Heart left ventricle (tissue), 16 donors: ENCODE results near the gene PPP1R12C. TPM values are rescaled to one million over a fixed set of nuclear protein-coding genes. Genes with fewer than 3 reads are reported as not detected.

Source experiments
- ATAC-seq, 4 donors: fragments of 200-7000 bp; cut with Tn5 transposase; one replicate each; pipeline ENCODE4 v1.9.1; 2020 to 2022; ENCODE audit warnings: moderate library complexity in 4 of 4, mild to moderate bottlenecking in 3 of 4, moderate number of reproducible peaks in 1 of 4
- DNase-seq, 5 donors: peaks; one replicate each; pipeline ENCODE4 v3.0.0-alpha.2; 2020
- H3K27ac ChIP-seq, 12 donors: fragments of 200-600 bp; sonication (generic) in 4 of 12; one replicate each; pipeline versions ENCODE4 v1.5.0 to v1.8.0; 2016 to 2022; ENCODE audit warnings: mild to moderate bottlenecking in 2 of 12
- H3K27me3 ChIP-seq, 9 donors: fragments of 200-600 bp; sonication (generic) in 2 of 9; one replicate each; pipeline versions ENCODE4 v1.5.1 to v1.8.0; 2016 to 2022; ENCODE audit warnings: mild to moderate bottlenecking in 3 of 9
- H3K36me3 ChIP-seq, 9 donors: fragments of 200-600 bp; sonication (generic) in 2 of 9; one replicate each; pipeline versions ENCODE4 v1.5.0 to v1.8.0; 2018 to 2022; ENCODE audit warnings: mild to moderate bottlenecking in 2 of 9
- H3K4me1 ChIP-seq, 12 donors: fragments of 200-600 bp; sonication (generic) in 4 of 12; one replicate each; pipeline versions ENCODE4 v1.5.0 to v1.8.0; 2016 to 2022; ENCODE audit warnings: mild to moderate bottlenecking in 3 of 12
- H3K4me3 ChIP-seq, 12 donors: fragments of 200-600 bp; sonication (generic) in 4 of 12; one replicate each; pipeline versions ENCODE4 v1.5.0 to v1.8.0; 2017 to 2022; ENCODE audit warnings: mild to moderate bottlenecking in 9 of 12, moderate library complexity in 4 of 12
- H3K9me3 ChIP-seq, 12 donors: fragments of 200-600 bp; sonication (generic) in 4 of 12; one replicate each; pipeline versions ENCODE4 v1.5.0 to v1.8.0; 2016 to 2022; ENCODE audit warnings: mild to moderate bottlenecking in 1 of 12
- CTCF ChIP-seq, 12 donors: fragments of 200-600 bp; sonication (generic) in 4 of 12; IDR thresholded peaks; one replicate each; pipeline versions ENCODE4 v1.5.0 to v1.8.0; 2018 to 2022; ENCODE audit warnings: antibody characterized with exemption in 12 of 12, mild to moderate bottlenecking in 5 of 12
- POLR2A ChIP-seq, 2 donors: fragments of 450-650 bp; IDR thresholded peaks; one replicate each; pipeline ENCODE4 v1.6.1; 2017; ENCODE audit warnings: antibody characterized with exemption in 2 of 2, mild to moderate bottlenecking in 2 of 2, moderate library complexity in 2 of 2
- WGBS, 4 donors: extraction: QIAGEN DNeasy Blood & Tissue Kit in 2 of 4; methylation state at CpG; one replicate each; pipeline versions ENCODE4 v1.1.5 to v1.1.7; 2013 to 2018; 5-methylcytosine and 5-hydroxymethylcytosine counted together
- intact Hi-C, 10 donors: fragments of 100-400 bp; cut with DNase I; formaldehyde crosslinking; loops; one replicate each; pipeline versions ENCODE4 v1.11.1 to v1.14.2; 2022
- polyA plus RNA-seq, 2 donors: library from polyadenylated mRNA; stranded (reverse); fragments of 200-250 nt; gene quantifications; one replicate each; pipeline ENCODE4 v1.2.3, GENCODE V29; 2013
- total RNA-seq, 9 donors: library from RNA; depleted of rRNA in 2 of 9; stranded (reverse); fragments of >200 nt in 2 of 9; fragmentation: NEBNext Ultra II Directional in 3 of 9; extraction: Animal tissue kit (Norgen Biotek cat#: 25700) in 3 of 9; gene quantifications; one replicate each; pipeline versions ENCODE4 v1.1.0 to v1.2.4, GENCODE V29; 2016 to 2023
- donor health status: ischemic (EF 13 %, LVEDD 7.1; RV severe dilation, severe dysfunction).
- donor health status: healthy with polysubstance abuse.
- donor health status: DM: no; HTN: yes; CAD: no.
- donor health status: DM: no; HTN: no; CAD: no.
- donor health status: ischemic (EF 25% LVEDD 6.9; RV normal size, moderate dysfunction).
- donor health status: ischemic (EF 25% LVEDD 5.7; RV mildly dilated, moderate dysfunction).
- donor health status: healthy.
- donor health status: DM: yes; HTN: yes; CAD: no.
- donor health status: ischemic (EF 35%, LVEDD 5.7; RV mildly dilated, moderate dysfunction).
- donor health status: nonischemic (EF 11% LVEDD 7.7; RV severe dilation, severe dysfunction).
- donor health status: DM: yes; HTN: yes; CAD: no.
- donor health status: PGD.
- donor health status: ischemic (EF 29% LVEDD 5.4; RV normal size, mild dysfunction).
- donor health status: nonischemic (EF 23%, LVEDD 6.1; RV moderate dilation, normal function).

PPP1R12C gene
- total and polyA plus RNA-seq, 11 donors: 116 to 324 (median 209) TPM

GRCh38 chr19:55158848-55159749 is 41.7 kb upstream of the PPP1R12C start:
- Histone ChIP-seq H3K4me3 (peak overlapping the region in 11 of 12 donors; percentile 12 to 83 (median 53)), H3K9me3 (no peaks in the 10 kb centered on the region), H3K27me3 (peaks cover 0 to 50% (median 14%) of the 10 kb centered on the region in 9 donors), H3K27ac (peak overlapping the region; percentile 53 to 100 (median 94)), H3K4me1 (peaks cover 0 to 46% (median 11%) of the 10 kb centered on the region in 12 donors), H3K36me3 (peaks cover 0 to 22% (median 6%) of the 10 kb centered on the region in 9 donors)
- DNase-seq (peak; percentile 84 to 95 (median 88)), ATAC-seq (peak; percentile 65 to 77 (median 76))
- TF ChIP-seq CTCF (IDR thresholded peaks at IDR 0.05) (no peak), POLR2A (IDR thresholded peaks at IDR 0.05) (peak; percentile 20 to 41)
- WGBS, 4 donors: 18 to 30% (median 26%) methylated on average over 11 to 18 of the region's 18 CpGs
- intact Hi-C loops: loop anchor here in 1 of 10 donors (5.0 kb wide), 1 partner anchor 42 kb away; the partner anchor contains the start of gene PPP1R12C

DNA sequence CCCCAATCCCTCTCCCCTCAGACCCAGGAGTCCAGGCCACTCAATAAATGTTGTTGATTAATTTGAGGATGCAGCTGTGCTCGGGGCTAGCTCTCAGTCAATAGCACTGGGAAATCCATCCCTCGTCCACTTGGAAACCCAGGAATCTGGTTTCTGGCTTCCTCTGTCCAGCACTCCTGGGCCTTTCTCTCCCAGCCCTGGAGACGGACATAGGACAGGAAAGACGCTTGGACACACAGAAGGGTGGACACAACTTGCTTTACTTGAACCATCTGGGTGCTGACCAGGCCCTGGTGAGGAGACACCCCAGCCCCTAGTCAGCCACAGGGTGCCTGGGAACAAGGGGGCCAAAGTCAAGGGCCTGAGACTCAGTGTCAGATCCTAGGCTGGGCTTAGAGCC is 41.0 kb upstream of the PPP1R12C start:
- Histone ChIP-seq H3K27ac (peak overlapping the region; percentile 53 to 100 (median 94)), H3K4me1 (peaks cover 0 to 50% (median 11%) of the 10 kb centered on the region in 12 donors), H3K27me3 (peaks cover 0 to 46% (median 13%) of the 10 kb centered on the region in 9 donors), H3K9me3 (no peaks in the 10 kb centered on the region), H3K4me3 (peak overlapping the region in 7 of 12 donors; percentile 8 to 83 (median 22)), H3K36me3 (peaks cover 0 to 24% (median 6%) of the 10 kb centered on the region in 9 donors)
- intact Hi-C loops: loop anchor here in 1 of 10 donors (5.0 kb wide), 1 partner anchor 41 kb away; the partner anchor contains the start of gene PPP1R12C
- ATAC-seq: peak in 2 of 4 donors; percentile 0 to 2
- no peak for TF ChIP-seq CTCF (IDR thresholded peaks at IDR 0.05)
- no peak for TF ChIP-seq POLR2A (IDR thresholded peaks at IDR 0.05)
- 20 to 42% (median 28%) methylated on average over 4 of the region's 4 CpGs for WGBS, 4 donors
- DNase-seq: peak in 1 of 5 donors; percentile 15

GRCh38 chr19:55157064-55157908 is 39.8 kb upstream of the PPP1R12C start, which contains the start of gene TNNI3:
Gene TNNI3 (minus strand): TSS chr19:55157732. CDS start chr19:55157589, 143 bp downstream.
- ATAC-seq (peak; percentile 27 to 66 (median 40)), DNase-seq (peak; percentile 71 to 83 (median 78))
- peaks cover 0 to 61% (median 13%) of the 10 kb centered on the region in 12 donors for H3K4me1 ChIP-seq
- no peak for TF ChIP-seq CTCF (IDR thresholded peaks at IDR 0.05)
- TF ChIP-seq POLR2A (IDR thresholded peaks at IDR 0.05): peak; percentile 67 to 86
- H3K36me3 ChIP-seq: peaks cover 0 to 32% (median 15%) of the 10 kb centered on the region in 9 donors
- WGBS, 4 donors: 19 to 49% (median 22%) methylated on average over 19 to 39 of the region's 39 CpGs
- peaks cover 0 to 39% (median 8%) of the 10 kb centered on the region in 9 donors for H3K27me3 ChIP-seq
- H3K9me3 ChIP-seq: peaks cover 0 to under 1% (median 0%) of the 10 kb centered on the region in 12 donors
- peak within 1 kb of the TSS; percentile 71 to 100 (median 94) for H3K27ac ChIP-seq
- peak within 1 kb of the TSS; percentile 47 to 92 (median 66) for H3K4me3 ChIP-seq
- intact Hi-C loops: loop anchor here in 1 of 10 donors (5.0 kb wide), 1 partner anchor 40 kb away; the partner anchor contains the start of gene PPP1R12C
